Colonic mucosa (tissue), 4 donors: Measurements from ENCODE around the gene FPR3. TPM values are rescaled to one million over a fixed set of nuclear protein-coding genes. Genes with fewer than 3 reads are reported as not detected.

Source experiments
- DNase-seq: peaks from one replicate; pipeline ENCODE4 v3.0.0-alpha.2; 2020
- H3K27ac ChIP-seq: fragments of 200-600 bp; one replicate; pipeline ENCODE4 v1.8.0; 2021
- H3K27me3 ChIP-seq: fragments of 200-600 bp; one replicate; pipeline ENCODE4 v1.8.0; 2021
- H3K36me3 ChIP-seq: fragments of 200-600 bp; one replicate; pipeline ENCODE4 v1.8.0; 2021
- H3K4me1 ChIP-seq: fragments of 200-600 bp; one replicate; pipeline ENCODE4 v1.8.0; 2021; ENCODE audit warnings: mild to moderate bottlenecking
- H3K4me3 ChIP-seq: fragments of 200-600 bp; one replicate; pipeline ENCODE4 v1.8.0; 2021
- H3K9ac ChIP-seq, 2 donors: one replicate each; pipeline ENCODE4 v1.7.0; 2013; ENCODE audit warnings: control low read depth in 2 of 2, low read depth in 2 of 2, low read length in 2 of 2
- H3K9me3 ChIP-seq: fragments of 200-600 bp; one replicate; pipeline ENCODE4 v1.8.0; 2021
- CTCF ChIP-seq: fragments of 200-600 bp; IDR thresholded peaks from one replicate; pipeline ENCODE4 v1.8.0; 2022; ENCODE audit warnings: antibody characterized with exemption, mild to moderate bottlenecking
- intact Hi-C: fragments of 100-400 bp; cut with DNase I; formaldehyde crosslinking; loops from one replicate; pipeline ENCODE4 v1.14.1; 2022
- total RNA-seq, 2 donors: library from RNA; stranded (reverse); fragmentation: NEBNext Ultra II Directional in 1 of 2; extraction: Animal tissue kit (Norgen Biotek cat#: 25700) in 1 of 2; gene quantifications; one replicate each; pipeline ENCODE4 v1.2.1, GENCODE V29; 2021
- donor health status: healthy.
- donor health status: DM: no; HTN: no; CAD: no.
- donor health status: DM: no; HTN: no; CAD: no.

The FPR3 gene
- total RNA-seq, 2 donors from 2014 or later: 1.3 to 7.1 TPM

DNA sequence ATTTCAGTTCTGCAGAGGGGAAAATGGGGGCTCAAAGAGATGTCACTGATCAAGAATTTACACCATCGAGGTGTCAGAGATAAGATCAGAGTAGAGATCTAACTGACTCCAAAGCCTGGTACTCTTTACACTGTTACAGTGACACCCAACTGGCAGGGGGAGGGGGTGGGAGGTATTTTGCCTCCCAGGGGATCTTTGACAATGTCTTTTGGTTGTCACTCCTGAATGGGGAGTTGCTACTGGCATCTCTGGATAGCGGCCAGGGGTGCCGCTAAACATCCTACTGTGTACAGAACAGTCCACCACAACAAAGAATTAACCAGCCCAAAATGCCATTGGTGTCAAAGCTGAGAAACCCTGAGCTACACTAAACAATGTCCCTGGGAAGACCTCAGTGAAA lies 3.1 kb downstream of the FPR3 start:
- intact Hi-C loops: no loop called here
- H3K4me1 ChIP-seq: no peaks in the 10 kb centered on the region
- DNase-seq: no peak
- peak overlapping the region in 1 of 2 donors; percentile 7 for H3K9ac ChIP-seq
- H3K4me3 ChIP-seq: no peak overlapping the region
- H3K27ac ChIP-seq: peak overlapping the region; percentile 18
- no peaks in the 10 kb centered on the region for H3K27me3 ChIP-seq
- no peaks in the 10 kb centered on the region for H3K9me3 ChIP-seq
- H3K36me3 ChIP-seq: no peaks in the 10 kb centered on the region
- no peak for TF ChIP-seq CTCF

DNA sequence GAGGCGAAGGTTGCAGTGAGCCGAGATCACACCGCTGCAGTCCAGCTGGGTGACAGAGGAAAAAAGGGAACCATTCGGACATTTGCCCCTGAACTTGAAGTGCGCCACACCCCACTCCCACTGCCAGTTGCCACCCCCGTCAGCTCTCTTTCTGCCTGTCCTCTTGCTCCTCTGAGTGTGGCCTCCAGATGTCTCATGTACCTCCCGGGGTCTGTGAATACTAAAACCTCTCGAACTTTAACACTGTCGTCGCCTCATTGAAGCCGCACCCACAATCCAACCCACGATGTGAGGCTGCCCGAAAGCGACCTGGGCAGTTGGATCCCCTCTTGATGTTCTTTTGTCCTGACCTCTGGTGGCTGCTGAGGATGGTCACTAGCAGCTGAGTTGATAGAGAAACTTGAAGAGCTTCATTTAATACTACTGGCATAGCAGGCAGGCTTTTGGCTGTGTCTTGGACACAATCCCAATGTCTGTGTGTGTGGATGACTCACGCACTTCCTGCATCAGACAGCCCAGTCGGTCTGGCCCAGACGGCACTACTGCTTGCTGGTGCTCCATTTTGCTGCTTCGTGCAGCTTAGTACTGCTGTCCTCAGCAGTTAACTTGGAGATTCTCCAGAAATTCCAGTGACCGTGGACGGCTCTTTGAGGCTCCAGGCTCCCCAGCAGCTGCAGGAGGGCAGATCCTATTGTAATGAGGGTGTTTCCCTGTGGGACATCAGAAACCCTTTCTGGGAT lies 4.2 kb downstream of the FPR3 start:
- H3K36me3 ChIP-seq: no peaks in the 10 kb centered on the region
- no peaks in the 10 kb centered on the region for H3K4me1 ChIP-seq
- no peak overlapping the region for H3K4me3 ChIP-seq
- H3K9ac ChIP-seq: no peak overlapping the region
- H3K9me3 ChIP-seq: no peaks in the 10 kb centered on the region
- TF ChIP-seq CTCF: no peak
- intact Hi-C loops: no loop called here
- DNase-seq: peak; percentile 46
- H3K27ac ChIP-seq: peak overlapping the region; percentile 65
- H3K27me3 ChIP-seq: no peaks in the 10 kb centered on the region

DNA sequence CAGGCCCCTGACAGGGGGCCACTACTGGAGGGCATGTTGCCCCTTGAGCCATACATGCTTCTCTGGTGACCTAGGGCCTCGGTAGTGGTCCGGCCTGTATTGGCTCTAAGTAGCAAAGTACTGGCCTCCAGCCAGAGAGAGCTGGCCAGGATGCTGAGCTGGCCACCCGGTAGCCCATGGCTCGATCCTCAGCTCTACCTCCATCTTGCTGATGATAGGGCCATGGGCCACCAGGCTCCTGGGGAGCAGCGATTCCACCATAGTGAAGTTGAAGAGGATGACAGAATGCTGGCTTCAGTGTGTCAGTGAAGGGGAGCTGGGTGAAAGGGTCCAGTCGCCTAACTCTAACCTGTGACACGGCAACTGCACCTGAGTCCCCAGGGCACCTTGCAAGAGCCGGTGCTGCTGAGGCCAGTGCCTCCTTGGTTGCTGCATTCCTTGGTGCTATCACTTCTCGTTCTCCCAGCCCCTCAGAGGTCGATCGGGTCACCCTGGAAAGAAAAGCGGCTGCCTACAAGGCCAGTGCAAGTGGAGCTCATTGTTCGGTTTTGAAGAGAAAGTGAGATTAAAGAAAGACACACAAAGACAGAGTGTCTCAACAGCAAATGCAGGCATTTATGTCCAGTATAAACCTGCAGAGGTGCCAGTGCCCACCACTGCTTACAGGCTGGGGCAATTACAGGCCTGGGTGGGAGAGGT lies 5.0 kb downstream of the FPR3 start:
- no peak overlapping the region for H3K9ac ChIP-seq
- H3K27ac ChIP-seq: peak overlapping the region; percentile 65
- no peak for DNase-seq
- no peaks in the 10 kb centered on the region for H3K9me3 ChIP-seq
- no peaks in the 10 kb centered on the region for H3K27me3 ChIP-seq
- no peak overlapping the region for H3K4me3 ChIP-seq
- intact Hi-C loops: no loop called here
- no peaks in the 10 kb centered on the region for H3K4me1 ChIP-seq
- H3K36me3 ChIP-seq: no peaks in the 10 kb centered on the region
- TF ChIP-seq CTCF: no peak

DNA sequence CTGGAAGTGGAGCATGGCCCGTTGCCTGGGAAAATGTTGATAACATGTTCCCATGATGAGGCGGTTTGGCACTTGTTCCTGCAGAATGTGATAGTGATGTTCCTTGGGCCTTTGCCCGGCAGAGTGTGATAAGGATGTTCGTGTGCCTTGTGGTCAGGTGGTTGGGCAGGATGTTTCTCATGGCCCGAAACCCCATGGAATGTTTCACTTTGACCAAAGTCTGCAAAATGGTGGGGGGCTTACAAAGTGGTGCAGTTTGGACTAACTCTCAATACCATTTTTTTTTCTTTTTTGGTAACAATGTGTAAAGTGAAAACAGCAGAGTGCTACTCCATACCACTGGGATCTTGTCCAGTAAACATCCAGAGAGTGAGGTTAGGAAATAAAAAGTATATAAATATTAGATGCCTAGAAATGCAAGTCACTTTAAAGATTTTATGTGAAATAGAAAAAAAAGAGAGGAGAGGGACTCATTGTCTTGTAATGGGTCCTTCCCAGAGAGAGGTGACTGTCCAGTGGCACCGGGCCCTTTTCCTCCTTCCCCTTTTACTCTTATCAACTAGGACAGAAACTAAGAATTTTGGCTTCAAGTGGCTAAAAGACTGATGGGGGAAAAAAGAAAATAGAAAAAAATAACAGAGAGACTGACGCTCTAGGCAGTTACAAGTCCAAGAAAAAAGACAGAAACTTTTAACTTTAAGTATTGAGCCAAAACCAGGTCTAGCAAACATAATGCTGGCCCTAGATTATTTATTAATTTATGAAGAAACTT lies 5.7 kb downstream of the FPR3 start:
- Histone ChIP-seq H3K9me3 (no peaks in the 10 kb centered on the region), H3K27me3 (no peaks in the 10 kb centered on the region), H3K4me3 (no peak overlapping the region), H3K36me3 (no peaks in the 10 kb centered on the region), H3K9ac (no peak overlapping the region), H3K4me1 (no peaks in the 10 kb centered on the region), H3K27ac (no peak overlapping the region)
- no peak for TF ChIP-seq CTCF
- intact Hi-C loops: no loop called here
- no peak for DNase-seq

GRCh38 chr19:51802775-51803174 lies 7.8 kb downstream of the FPR3 start:
- intact Hi-C loops: no loop called here

More at GRCh38 chr19:51802775-51803174, 7.8 kb downstream of the FPR3 start:
- H3K9me3 ChIP-seq: no peaks in the 10 kb centered on the region
- no peak overlapping the region for H3K9ac ChIP-seq
- no peak for TF ChIP-seq CTCF
- no peaks in the 10 kb centered on the region for H3K4me1 ChIP-seq
- H3K27ac ChIP-seq: no peak overlapping the region
- no peaks in the 10 kb centered on the region for H3K27me3 ChIP-seq
- DNase-seq: no peak
- no peaks in the 10 kb centered on the region for H3K36me3 ChIP-seq
- H3K4me3 ChIP-seq: no peak overlapping the region
